ENCODE results near the gene NFX1.

GRCh38 chr9:33267151-33267767, 23.1 kb upstream of the NFX1 start:
- TF ChIP-seq CTCF (IDR thresholded peaks at IDR 0.05): no peak
- no peak for TF ChIP-seq POLR2A (IDR thresholded peaks at IDR 0.05)

Measured in right lobe of liver (tissue), 4 donors.